Skeletal muscle tissue (tissue), 4 donors: ENCODE results near the gene MINDY4. TPM values are rescaled to one million over a fixed set of nuclear protein-coding genes. Genes with fewer than 3 reads are reported as not detected.

Experiments
- H3K27ac ChIP-seq: one replicate; pipeline ENCODE4 v1.7.0; 2013; ENCODE audit warnings: mild to moderate bottlenecking, low read depth, low read length, inconsistent platforms
- H3K27me3 ChIP-seq, 3 donors: one replicate each; pipeline ENCODE4 v1.7.0; 2013; ENCODE audit warnings: low read length in 3 of 3; ENCODE audit not compliant: control insufficient read depth in 3 of 3, insufficient read depth in 3 of 3
- H3K36me3 ChIP-seq, 3 donors: one replicate each; pipeline ENCODE4 v1.7.0; 2013; ENCODE audit warnings: low read length in 3 of 3; ENCODE audit not compliant: control insufficient read depth in 3 of 3, insufficient read depth in 3 of 3
- H3K4me1 ChIP-seq, 3 donors: one replicate each; pipeline ENCODE4 v1.7.0; 2013; ENCODE audit warnings: low read length in 3 of 3, mild to moderate bottlenecking in 3 of 3; ENCODE audit not compliant: control insufficient read depth in 3 of 3, insufficient read depth in 3 of 3
- H3K4me3 ChIP-seq, 3 donors: one replicate each; pipeline ENCODE4 v1.7.0; 2013; ENCODE audit warnings: low read length in 3 of 3
- H3K9ac ChIP-seq, 3 donors: one replicate each; pipeline ENCODE4 v1.7.0; 2013; ENCODE audit warnings: low read length in 3 of 3, mild to moderate bottlenecking in 3 of 3, moderate library complexity in 2 of 3, low read depth in 1 of 3
- H3K9me3 ChIP-seq, 3 donors: one replicate each; pipeline ENCODE4 v1.7.0; 2013; ENCODE audit warnings: low read length in 3 of 3; ENCODE audit not compliant: control insufficient read depth in 3 of 3
- total RNA-seq: library from RNA; depleted of rRNA; stranded (reverse); fragments of >200 nt; gene quantifications from one replicate; pipeline ENCODE4 v1.2.3, GENCODE V29; 2014
- donor health status: Osteomylitis.

Gene MINDY4
- total RNA-seq, 1 donor from 2014 or later = 7.8 TPM

DNA sequence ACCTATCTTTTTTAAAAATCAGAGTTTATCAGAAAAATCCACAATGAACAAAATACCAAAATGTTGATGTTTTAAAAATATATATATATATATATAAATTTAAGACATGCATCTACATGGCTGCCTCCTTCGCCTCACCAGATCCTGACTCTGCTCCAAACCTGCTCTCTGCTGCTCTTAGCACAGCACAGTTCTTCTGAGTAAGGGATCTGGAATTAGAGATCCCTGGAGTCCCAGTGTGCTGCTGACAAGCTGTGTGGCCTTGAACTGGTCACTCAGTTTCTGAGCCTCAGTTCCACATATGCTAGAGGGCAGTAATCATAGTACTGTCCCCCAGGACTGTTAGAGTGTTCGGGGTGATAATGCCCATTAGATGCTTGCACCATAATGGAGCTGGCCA, 87.4 kb downstream of the MINDY4 start:
- H3K36me3 ChIP-seq = peaks cover 0 to 14% (median 6%) of the 10 kb centered on the region in 3 donors
- no peaks in the 10 kb centered on the region for H3K27me3 ChIP-seq
- no peak overlapping the region for H3K9ac ChIP-seq
- H3K4me1 ChIP-seq = peaks cover 7 to 9% (median 8%) of the 10 kb centered on the region in 3 donors
- H3K4me3 ChIP-seq = no peak overlapping the region
- no peak overlapping the region for H3K27ac ChIP-seq
- no peaks in the 10 kb centered on the region for H3K9me3 ChIP-seq

DNA sequence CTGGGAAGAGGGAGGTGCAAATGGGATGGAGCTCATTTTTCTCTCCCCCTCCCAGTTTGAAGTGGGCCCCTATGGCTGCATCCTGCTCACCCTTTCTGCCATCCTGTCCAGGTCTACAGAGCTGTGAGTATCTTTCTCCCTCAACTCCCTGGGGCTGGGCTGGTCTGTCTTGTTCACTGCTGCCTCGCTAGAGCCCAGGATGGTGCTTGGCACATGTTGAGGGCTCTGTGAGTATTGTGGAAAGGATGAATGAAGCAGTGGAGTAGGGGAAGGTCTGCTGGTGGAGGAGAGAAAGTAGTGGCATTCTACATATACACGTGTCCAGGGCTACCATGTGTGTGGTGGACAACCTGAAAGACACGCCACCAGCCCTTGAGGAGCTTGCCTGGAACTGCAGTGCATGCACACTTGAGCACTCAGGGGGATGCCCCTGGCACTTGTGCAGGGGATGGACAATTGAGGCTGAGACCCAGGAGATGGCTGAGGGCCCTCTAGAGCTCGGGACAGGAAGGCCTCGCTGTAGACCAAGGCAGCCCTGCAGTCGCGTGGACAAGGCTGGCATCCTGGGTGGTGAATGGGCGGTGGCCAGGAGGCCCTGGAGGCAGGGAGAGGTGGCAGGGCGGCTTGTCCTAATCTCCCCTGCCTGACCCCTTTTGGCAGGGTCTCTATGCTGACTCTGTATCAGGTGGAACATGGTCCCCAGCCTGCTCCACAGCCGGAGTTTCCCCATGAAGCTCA, 88.2 kb downstream of the MINDY4 start:
- no peak overlapping the region for H3K27ac ChIP-seq
- H3K27me3 ChIP-seq = no peaks in the 10 kb centered on the region
- H3K4me1 ChIP-seq = peaks cover 14 to 16% (median 16%) of the 10 kb centered on the region in 3 donors
- H3K4me3 ChIP-seq = no peak overlapping the region
- peak overlapping the region in 1 of 3 donors; percentile 46 for H3K9ac ChIP-seq
- peaks cover 0 to 14% (median 6%) of the 10 kb centered on the region in 3 donors for H3K36me3 ChIP-seq
- H3K9me3 ChIP-seq = no peaks in the 10 kb centered on the region

DNA sequence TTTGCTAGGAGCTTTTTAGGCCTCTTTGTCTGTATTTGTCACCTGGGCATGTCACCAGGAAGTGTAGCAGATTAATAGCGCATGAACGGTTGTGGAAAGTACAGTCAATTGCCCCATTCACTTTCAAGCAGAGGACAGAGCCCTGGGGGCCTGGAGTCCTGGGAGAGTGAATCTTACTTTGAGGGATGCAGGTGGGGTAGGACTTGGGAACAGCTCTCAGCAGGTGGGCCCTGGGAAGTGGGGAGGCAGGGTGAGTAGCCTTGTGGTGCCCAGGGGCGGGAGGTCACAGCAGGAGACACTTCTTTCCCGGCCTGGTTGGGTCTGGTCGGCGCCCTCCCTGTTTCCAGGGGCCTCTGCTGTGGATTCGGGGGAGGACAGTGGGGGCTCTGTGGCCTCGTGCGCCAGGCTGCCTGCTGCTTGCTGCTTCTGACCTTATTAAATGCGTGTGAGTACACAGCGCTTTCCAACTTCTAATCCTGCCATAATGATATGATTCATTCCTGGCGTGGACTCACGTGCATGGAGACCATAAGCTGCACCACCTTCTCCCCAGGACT, 88.8 kb downstream of the MINDY4 start:
- Histone ChIP-seq H3K9me3 (no peaks in the 10 kb centered on the region), H3K27me3 (no peaks in the 10 kb centered on the region), H3K27ac (no peak overlapping the region), H3K4me1 (peaks cover 17 to 21% (median 20%) of the 10 kb centered on the region in 3 donors), H3K4me3 (no peak overlapping the region), H3K36me3 (peaks cover 0 to 14% (median 6%) of the 10 kb centered on the region in 3 donors), H3K9ac (no peak overlapping the region)

DNA sequence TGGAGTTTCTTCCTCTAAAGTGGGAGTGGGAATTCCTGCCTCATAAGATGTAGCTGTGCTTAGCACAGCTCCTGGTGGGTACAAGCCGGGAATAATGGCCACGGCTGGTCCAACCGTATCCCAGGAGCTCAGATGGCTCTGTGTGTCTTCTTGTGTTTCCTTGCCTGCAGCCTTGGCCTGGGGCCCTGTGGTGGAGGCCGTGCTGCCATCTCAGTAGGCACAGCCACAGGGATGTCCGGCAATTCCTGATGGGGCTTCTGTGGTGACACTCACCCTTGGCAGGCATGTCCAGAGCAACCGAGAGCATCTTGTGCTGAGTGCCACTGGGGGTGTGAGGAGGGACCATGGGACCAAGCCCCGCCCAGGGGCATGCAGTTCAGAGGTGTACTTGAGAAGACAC, 90.4 kb downstream of the MINDY4 start:
- Histone ChIP-seq H3K27me3 (no peaks in the 10 kb centered on the region), H3K9me3 (no peaks in the 10 kb centered on the region), H3K9ac (no peak overlapping the region), H3K27ac (no peak overlapping the region), H3K4me3 (no peak overlapping the region), H3K4me1 (peaks cover 28 to 36% (median 34%) of the 10 kb centered on the region in 3 donors), H3K36me3 (peaks cover 0 to 11% (median 6%) of the 10 kb centered on the region in 3 donors)

DNA sequence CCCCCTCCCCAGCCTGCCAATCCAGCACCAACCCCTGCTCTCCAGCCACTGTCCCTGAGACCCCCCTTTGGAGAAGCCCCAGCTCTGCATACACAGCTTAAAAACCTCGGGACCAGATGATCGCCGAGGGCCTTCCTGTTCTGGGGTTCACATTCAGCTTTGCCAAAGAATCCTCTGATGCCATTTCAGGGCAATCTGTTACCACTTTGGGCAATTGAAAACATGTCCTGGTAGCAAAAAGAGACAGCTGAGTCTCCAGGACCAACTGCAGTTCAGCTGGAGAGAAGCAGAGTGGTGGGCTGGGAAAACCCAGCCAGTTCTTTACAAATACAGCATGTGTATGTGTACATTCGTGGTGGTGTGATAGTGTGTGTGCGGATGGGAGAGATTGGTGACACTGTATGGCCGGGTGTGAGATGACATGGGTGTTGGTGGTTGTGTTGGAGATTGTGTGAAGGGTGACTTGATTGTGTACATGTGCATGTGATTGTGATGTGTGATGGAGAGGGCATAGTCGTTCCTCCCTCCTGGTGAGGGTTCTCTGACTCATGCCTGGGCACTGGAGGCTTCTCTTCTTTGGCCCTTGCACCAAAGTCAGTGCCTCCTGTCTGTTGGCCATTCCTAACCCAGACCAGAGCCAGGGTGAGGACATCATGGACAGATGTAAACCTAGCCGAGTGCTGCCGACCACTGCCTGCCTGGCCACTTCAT, 91.9 kb downstream of the MINDY4 start:
- Histone ChIP-seq H3K4me1 (peaks cover 39 to 46% (median 39%) of the 10 kb centered on the region in 3 donors), H3K36me3 (peaks cover 0 to 8% (median 6%) of the 10 kb centered on the region in 3 donors), H3K27ac (peak overlapping the region; percentile 60)

DNA sequence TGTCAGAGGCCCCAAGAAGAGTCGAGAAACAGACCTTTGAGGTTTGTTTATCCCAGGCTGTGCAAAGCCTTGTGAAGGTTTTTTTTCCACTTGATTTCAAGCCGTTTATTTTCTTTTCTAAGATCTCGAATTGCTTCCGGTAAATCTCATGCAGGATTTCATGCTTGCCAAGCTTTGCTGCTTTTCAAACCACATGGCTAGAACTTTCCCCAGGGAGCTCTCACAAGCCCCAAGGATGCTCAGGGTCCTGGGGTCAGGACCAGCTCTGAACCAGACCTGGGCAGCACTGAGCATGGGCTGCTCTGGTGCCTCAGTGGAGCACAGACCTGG, 92.5 kb downstream of the MINDY4 start:
- H3K4me3 ChIP-seq = no peak overlapping the region
- peak overlapping the region; percentile 60 for H3K27ac ChIP-seq
- no peaks in the 10 kb centered on the region for H3K9me3 ChIP-seq
- H3K4me1 ChIP-seq = peaks cover 39 to 47% (median 43%) of the 10 kb centered on the region in 3 donors
- H3K9ac ChIP-seq = no peak overlapping the region
- peaks cover 0 to 10% (median 6%) of the 10 kb centered on the region in 3 donors for H3K36me3 ChIP-seq
- no peaks in the 10 kb centered on the region for H3K27me3 ChIP-seq

More for the DNA sequence above, 91.9 kb downstream of the MINDY4 start:
- H3K9me3 ChIP-seq = no peaks in the 10 kb centered on the region
- H3K27me3 ChIP-seq = no peaks in the 10 kb centered on the region
- H3K4me3 ChIP-seq = no peak overlapping the region
- no peak overlapping the region for H3K9ac ChIP-seq

DNA sequence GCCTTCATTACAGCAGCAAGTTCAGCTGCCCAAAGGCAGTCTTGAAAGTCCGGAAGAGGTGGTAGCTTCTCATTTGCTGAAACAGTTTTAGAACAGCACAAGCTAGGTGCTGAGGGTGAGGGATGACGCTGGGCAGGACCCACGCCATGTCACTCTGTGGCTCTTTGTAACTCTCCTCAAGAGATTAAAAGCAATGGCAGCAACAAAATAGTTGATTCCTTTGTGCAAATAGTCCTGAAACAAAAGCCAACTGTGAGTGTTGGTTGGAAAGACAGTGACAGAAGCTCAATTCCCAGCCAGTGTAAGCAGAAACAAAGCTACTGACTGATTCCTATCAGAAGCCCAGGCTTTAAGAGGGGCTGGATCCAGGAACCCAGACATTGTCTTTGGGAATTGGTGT, 92.9 kb downstream of the MINDY4 start:
- H3K27ac ChIP-seq = peak overlapping the region; percentile 60
- H3K4me3 ChIP-seq = no peak overlapping the region
- no peaks in the 10 kb centered on the region for H3K27me3 ChIP-seq
- no peaks in the 10 kb centered on the region for H3K9me3 ChIP-seq
- H3K9ac ChIP-seq = no peak overlapping the region
- peaks cover 0 to 10% (median 6%) of the 10 kb centered on the region in 3 donors for H3K36me3 ChIP-seq
- H3K4me1 ChIP-seq = peaks cover 42 to 47% (median 43%) of the 10 kb centered on the region in 3 donors

DNA sequence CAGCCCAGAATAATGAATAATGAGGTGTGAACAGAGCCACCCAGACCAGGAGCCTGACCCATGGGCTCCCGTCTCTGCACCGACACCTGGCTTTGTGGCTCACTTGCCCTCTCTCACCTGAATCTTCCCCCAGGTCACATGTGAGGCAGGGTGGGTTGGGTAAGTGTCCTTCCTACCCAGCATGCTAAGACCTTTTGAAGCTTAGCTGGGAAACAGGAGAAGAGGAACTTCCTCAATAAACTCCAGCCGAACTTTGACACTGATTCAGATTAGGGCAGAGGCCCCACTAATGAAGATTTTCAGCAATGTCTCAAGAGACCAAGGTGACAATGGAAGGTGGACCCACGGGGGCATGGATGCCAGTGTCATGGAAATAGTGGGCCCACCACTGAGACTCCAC, 93.9 kb downstream of the MINDY4 start:
- no peaks in the 10 kb centered on the region for H3K9me3 ChIP-seq
- no peak overlapping the region for H3K27ac ChIP-seq
- peaks cover 42 to 47% (median 46%) of the 10 kb centered on the region in 3 donors for H3K4me1 ChIP-seq
- H3K36me3 ChIP-seq = peaks cover 0 to 6% (median 4%) of the 10 kb centered on the region in 3 donors
- H3K4me3 ChIP-seq = no peak overlapping the region
- H3K27me3 ChIP-seq = no peaks in the 10 kb centered on the region
- no peak overlapping the region for H3K9ac ChIP-seq

DNA sequence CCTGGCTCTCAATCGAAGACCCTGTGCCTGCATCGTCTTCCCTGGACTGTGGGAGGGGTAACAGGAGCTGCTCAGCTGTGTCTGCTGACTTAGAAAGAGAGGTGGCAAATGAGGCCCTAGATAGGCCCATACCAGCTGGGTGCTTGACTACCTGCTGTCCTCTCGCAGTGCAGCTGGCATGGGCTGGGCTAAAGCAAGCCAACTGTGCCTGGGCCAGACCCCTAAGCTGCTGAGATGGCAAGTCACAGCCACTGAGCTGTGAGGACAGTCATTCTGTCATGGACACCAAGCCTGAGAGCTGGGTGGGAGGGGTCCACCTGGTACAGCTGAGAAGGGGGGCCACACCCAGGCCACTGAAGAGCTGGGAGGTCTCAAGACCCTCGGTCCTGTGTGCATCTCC, 94.6 kb downstream of the MINDY4 start:
- Histone ChIP-seq H3K9ac (peak overlapping the region in 1 of 3 donors; percentile 25), H3K36me3 (peaks cover 0 to 4% (median 4%) of the 10 kb centered on the region in 3 donors), H3K27ac (no peak overlapping the region), H3K4me1 (peaks cover 44 to 47% (median 46%) of the 10 kb centered on the region in 3 donors), H3K9me3 (no peaks in the 10 kb centered on the region), H3K27me3 (no peaks in the 10 kb centered on the region), H3K4me3 (no peak overlapping the region)

DNA sequence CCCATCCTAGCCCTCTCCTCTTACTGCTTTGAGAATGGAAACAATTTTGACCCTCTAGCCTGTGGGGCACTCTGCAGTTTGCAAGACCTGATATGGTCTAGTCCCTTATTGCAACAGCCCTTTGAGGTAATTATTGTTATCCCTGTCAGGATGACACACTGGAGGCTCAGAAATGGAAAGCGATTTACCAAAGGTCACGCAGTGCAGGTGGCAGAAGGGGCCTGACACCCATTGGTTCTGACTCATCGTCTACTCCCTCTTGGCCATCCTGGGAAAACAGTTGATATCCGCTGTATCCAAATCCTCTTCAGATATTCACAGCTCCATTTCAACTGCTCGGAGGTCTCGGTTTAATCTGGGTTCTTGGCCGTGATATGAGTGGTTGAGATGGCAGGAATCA, 95.7 kb downstream of the MINDY4 start:
- no peak overlapping the region for H3K4me3 ChIP-seq
- no peaks in the 10 kb centered on the region for H3K9me3 ChIP-seq
- H3K36me3 ChIP-seq = peaks cover 0 to 7% (median 3%) of the 10 kb centered on the region in 3 donors
- H3K27me3 ChIP-seq = no peaks in the 10 kb centered on the region
- peaks cover 45 to 47% (median 46%) of the 10 kb centered on the region in 3 donors for H3K4me1 ChIP-seq
- H3K9ac ChIP-seq = no peak overlapping the region
- H3K27ac ChIP-seq = no peak overlapping the region
